DMS 273 (cell line): ENCODE results near the gene MUCL3.
A peak's percentile ranks its signal among the peaks of the same experiment; 100 is the strongest.
"Not testable (repeated sequence)": the region's sequence is repeated elsewhere in the genome, so short reads cannot be mapped to it uniquely, and the experiment has no call there.

Experiments
- DNase-seq: peaks from one replicate; lab custom pipeline; 2025; ENCODE audit not compliant: unreplicated experiment; lab: John Stamatoyannopoulos, UW

Gene MUCL3, protein sequence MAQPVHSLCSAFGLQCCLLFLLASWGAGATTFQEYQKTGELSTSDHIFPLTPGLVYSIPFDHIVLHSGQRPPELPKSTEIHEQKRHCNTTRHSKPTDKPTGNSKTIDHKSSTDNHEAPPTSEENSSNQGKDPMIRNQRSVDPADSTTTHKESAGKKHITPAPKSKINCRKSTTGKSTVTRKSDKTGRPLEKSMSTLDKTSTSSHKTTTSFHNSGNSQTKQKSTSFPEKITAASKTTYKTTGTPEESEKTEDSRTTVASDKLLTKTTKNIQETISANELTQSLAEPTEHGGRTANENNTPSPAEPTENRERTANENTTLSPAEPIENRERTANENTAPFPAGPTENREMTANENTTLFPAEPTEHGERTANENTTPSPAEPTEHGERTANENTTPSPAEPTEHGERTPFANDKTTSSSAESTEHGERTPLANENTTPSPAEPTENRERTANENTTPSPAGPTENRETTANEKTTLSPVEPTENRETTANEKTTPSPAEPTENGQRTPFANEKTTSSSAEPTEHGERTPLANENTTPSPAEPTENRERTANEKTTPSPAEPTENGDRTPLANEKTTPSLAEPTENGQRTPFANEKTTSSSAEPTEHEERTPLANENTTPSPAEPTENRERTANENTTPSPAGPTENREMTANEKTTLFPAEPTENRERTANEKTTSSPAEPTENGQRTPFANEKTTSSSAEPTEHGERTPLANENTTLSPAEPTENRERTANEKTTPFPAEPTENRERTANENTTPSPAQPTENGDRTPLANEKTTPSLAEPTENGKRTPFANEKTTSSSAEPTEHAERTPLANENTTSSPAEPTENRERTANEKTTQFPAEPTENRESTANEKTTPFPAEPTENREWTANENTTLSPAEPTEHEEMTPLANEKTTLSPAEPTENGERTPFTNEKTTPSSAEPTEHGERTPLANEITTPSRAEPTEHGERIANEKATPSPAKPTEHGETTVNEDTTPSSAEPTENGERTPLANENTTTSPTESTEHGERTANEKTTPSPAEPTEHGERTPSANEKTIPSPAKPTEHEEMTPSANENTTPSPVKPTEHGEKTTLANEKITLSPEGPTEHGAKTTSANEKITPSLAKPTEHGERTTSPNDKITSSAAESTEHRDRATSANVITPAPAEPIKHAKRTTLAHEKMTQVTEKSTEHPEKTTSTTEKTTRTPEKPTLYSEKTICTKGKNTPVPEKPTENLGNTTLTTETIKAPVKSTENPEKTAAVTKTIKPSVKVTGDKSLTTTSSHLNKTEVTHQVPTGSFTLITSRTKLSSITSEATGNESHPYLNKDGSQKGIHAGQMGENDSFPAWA (N-terminal part only)

DNA sequence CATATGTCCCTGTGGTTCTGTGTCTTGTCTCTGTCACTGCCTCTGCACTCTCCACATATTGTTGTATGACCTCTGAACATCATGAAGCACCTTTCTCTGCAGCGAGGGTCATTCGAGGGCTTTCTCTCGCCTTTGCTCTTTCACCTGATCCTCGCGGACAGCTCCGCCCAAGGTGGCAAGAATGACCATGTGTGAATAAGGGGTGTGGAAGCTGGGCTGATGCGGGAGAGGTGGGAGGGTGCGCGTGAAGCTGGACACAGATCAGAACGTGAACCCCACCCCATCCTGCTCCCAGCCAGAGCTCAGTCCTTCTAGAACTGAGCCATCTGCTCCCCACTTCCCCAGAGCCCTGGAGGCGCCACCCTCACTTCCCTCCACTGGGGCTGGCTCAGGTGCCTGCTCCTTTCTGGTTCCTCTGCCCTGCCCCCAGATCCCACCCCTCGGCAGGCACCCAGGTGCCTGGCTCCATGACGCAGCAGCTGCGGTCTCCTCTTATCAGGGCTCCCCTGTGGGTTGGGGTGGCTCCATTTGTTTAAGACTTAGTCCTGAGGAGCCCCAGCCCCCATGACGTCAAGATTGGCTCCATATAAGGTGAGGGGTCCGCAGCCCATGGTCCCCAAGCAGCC is at the start of gene MUCL3:
MUCL3 (plus strand) TSS at position 613 of the 626 bp plus-strand sequence. CDS start 27 bp downstream, outside the sequence.
- no peak for DNase-seq

DNA sequence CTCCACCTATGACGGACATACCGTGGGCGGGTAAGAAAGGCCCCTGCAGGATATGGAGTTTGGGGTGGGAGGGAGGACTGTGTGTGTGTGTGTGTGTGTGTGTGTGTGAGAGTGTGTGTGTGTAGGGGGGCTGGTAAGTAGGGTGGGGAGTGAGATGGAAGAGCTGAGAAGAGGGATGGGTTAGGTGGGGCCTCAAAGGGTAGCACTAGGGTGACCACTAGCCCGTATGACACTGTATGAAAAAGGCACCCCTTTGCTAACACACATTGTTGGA is 49.4 kb upstream of the MUCL3 start:
- no peak for DNase-seq

DNA sequence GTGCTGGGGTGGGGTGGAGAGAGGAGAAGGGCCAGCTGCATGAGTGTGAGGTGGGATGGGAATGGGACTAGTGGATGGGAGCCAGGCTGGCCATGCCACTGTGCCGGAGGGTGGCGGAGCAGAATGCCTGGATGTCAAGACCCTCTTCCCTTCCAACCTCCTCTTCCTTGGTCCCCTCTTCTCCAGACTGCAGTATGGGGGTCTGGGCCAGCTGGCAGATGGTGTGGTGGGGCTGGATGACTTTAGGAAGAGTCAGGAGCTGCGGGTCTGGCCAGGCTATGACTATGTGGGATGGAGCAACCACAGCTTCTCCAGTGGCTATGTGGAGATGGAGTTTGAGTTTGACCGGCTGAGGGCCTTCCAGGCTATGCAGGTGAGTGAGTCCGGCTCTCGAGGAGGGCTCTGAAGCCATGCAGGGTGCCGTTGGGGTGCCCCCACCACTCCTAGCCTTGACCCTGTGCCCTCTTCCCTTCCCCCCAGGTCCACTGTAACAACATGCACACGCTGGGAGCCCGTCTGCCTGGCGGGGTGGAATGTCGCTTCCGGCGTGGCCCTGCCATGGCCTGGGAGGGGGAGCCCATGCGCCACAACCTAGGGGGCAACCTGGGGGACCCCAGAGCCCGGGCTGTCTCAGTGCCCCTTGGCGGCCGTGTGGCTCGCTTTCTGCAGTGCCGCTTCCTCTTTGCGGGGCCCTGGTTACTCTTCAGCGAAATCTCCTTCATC is 48.8 kb upstream of the MUCL3 start:
- DNase-seq, result no peak

DNA sequence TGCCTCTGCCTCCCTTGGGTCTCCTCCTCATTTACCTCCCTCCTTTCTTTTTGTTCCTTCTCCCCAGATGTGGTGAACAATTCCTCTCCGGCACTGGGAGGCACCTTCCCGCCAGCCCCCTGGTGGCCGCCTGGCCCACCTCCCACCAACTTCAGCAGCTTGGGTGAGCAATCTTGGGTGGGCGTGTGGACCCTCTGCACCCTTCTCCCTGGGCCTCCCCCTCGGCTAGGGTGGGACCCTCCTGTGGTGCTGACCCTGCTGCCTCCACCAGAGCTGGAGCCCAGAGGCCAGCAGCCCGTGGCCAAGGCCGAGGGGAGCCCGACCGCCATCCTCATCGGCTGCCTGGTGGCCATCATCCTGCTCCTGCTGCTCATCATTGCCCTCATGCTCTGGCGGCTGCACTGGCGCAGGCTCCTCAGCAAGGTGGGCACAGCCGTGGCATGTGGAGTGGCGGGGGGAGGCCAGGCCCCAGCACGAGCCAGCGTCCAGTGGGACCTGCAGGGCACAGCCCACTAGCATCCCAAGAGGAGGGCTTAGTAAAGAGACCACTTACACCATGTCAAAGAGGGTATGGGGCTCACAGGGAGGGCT is 47.7 kb upstream of the MUCL3 start:
- DNase-seq, result no peak

DNA sequence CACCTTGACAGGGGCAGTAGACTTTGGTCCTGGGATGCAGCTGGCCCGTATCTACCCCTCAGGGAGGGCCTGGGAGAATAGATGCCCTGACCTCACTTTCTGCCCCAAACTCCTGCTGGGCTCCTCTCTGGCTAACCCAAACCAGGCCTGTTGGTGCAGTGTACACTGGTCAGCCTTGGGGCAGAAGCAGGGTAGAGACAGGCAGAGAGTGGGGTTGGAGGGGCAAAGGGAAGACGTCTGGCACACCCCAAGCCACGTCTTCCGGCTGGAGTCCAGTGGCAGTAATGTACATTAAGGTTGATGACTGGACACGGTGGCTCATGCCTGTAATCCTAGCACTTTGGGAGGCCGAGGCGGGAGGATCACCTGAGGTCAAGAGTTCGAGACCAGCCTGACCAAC is 47.1 kb upstream of the MUCL3 start:
- no peak for DNase-seq

DNA sequence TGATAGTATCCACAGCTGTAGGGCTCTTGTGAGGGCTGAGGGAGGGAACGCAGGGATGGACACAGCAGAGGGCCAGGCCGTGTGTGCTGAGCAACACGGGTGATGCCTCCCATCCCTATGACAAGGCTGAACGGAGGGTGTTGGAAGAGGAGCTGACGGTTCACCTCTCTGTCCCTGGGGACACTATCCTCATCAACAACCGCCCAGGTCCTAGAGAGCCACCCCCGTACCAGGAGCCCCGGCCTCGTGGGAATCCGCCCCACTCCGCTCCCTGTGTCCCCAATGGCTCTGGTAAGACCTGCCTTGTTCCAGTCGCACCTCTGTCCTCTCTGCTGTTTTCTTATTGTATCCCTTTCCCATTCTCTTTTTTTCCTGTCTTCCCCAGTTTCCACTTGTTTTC is 46.4 kb upstream of the MUCL3 start:
- no peak for DNase-seq

DNA sequence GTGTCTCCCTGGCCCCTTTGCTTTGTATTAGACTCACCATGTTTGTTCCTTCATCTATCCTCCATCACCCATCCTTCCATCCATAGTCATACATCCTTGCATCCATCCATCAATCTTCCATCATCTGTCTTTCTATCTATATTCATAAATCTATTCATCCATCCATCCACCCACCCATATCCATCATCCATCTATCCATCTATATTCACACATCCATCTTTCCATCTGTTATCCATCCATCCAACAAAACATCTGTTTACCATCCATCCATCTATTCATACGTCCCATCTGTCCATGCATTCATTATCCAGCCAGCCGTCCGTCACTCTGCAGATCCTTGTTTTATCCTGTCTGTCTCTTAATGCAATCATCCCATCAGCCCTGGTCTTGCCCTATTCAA is 45.8 kb upstream of the MUCL3 start:
- DNase-seq, result no peak

DNA sequence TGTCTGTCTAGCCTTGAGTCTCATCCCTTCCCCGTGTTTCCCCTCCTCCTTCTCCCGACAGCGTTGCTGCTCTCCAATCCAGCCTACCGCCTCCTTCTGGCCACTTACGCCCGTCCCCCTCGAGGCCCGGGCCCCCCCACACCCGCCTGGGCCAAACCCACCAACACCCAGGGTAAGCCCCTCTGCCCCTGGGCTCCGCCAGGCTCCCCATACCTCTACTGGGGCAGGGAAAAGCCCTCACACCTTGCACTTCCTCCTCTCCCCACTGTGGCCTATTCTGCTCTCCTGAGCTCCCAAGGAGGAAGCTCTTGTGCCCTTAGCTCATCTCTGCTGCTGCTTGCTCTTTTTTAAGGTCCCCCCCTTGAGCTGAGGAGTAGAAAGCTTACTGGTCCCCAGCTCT is 45.4 kb upstream of the MUCL3 start:
- no peak for DNase-seq

DNA sequence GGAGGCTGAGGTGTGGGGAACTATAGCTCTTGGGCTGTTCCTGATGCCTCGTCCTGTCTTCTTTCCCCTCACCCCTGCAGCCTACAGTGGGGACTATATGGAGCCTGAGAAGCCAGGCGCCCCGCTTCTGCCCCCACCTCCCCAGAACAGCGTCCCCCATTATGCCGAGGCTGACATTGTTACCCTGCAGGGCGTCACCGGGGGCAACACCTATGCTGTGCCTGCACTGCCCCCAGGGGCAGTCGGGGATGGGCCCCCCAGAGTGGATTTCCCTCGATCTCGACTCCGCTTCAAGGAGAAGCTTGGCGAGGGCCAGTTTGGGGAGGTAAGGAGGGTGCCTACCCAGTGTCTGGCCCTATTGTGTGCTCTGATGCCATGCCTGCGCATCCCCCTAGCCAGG is 44.2 kb upstream of the MUCL3 start:
- no peak for DNase-seq

DNA sequence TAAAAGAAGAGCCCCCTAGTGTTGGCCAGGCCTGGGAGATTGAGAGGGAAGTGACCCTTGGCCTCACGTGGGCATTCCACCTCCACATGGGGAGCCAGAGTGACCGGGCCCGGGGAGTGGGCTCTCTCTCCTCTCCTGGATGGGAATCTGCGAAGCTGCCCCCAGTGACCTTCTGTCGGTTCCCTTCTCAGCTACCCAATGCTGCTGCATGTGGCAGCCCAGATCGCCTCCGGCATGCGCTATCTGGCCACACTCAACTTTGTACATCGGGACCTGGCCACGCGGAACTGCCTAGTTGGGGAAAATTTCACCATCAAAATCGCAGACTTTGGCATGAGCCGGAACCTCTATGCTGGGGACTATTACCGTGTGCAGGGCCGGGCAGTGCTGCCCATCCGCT is 42.9 kb upstream of the MUCL3 start:
- DNase-seq, result no peak

DNA sequence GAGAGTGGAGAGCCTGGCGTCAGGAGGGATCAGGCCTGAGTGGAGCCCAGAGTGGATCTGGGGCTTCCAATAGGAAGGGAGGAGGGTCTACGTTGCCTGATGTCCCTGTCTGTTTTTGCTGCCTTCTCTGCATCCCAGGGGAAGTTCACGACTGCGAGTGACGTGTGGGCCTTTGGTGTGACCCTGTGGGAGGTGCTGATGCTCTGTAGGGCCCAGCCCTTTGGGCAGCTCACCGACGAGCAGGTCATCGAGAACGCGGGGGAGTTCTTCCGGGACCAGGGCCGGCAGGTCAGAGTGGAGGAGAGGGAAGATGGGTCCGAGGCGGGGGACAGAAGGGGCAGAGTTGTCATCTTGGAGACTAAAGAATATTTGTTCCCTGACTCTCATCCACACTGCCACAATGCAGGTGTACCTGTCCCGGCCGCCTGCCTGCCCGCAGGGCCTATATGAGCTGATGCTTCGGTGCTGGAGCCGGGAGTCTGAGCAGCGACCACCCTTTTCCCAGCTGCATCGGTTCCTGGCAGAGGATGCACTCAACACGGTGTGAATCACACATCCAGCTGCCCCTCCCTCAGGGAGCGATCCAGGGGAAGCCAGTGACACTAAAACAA is 41.9 kb upstream of the MUCL3 start:
- DNase-seq, result no peak

DNA sequence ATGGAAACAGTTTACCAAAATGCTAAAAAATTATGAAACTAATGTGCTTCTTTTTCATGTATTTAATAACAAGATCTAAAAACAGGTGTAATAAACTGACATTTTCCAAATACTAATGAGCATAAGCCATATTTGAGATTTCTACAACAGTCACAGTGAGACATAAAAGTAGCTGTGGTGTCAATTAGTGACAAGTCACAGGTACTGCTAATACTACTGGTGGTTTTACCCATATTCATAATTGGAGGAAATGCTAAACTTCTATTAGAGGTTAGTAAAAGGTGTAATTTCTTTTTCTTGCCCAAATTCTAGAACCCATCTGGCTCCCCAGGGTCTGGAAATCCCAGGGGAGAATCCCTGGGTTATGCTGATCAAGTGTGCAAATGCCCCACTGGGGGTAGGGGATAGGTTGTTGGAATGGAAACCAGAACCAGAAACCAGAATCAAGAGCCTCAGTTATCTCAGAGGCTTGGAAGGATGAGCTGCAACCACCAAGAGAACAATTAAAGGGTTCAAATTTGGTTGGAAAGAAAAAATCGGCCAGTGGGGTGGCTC is 39.8 kb upstream of the MUCL3 start:
- no peak for DNase-seq

DNA sequence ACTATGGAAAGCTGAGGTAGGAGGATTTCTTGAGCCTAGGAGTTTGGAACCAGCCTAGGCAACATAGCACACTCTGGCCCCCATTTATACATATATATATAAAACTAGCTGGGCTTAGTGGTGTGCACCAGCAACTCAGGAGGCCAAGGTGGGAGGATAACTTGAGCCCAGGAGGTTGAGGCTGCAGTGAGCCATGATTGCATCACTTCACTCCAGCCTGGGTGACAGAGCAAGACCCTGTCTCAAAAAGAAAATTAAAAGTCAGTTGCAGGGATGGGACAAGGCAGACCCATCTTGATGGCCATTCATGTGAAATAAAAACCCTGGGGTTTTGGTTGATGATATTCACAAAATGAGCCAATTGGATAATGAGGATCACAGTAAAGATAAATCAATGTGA is 39.3 kb upstream of the MUCL3 start:
- no peak for DNase-seq

DNA sequence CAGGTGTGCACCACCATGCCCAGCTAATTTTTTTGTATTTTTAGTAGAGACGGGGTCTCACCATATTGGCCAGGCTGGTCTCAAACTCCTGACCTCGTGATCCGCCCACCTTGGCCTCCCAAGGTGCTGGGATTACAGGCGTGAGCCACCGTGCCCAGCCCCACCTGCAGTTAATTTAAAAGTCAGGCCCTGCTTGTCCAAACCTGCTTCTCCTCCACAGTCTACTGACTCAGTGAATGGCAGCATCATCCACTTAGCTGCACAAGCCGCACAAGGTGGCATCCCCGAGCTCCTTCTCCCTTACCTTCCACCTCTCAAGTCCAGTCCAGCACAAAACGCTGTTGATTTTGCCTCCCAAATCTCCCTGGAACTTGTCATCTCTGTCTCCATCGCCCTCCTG is 38.6 kb upstream of the MUCL3 start:
- DNase-seq, result not testable (repeated sequence)

DNA sequence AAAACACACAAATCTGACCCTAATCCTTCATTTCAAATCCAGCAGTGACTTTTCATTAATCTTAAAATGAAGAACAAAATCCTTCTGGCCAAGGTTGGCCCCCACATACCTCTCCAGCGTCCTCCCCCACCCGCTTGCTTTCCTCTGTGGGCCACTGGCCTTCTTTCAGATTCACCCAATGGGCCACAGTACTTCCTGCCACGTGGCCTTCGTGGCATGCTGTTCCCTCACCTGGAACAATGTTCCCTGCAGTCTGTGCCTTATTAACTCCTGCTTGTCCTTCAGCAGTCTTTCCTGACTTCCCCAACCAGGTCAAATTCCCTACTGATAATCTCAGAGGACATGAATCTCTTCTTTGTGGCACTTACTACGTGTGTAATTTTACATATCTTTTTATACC is 38.1 kb upstream of the MUCL3 start:
- DNase-seq, result no peak

DNA sequence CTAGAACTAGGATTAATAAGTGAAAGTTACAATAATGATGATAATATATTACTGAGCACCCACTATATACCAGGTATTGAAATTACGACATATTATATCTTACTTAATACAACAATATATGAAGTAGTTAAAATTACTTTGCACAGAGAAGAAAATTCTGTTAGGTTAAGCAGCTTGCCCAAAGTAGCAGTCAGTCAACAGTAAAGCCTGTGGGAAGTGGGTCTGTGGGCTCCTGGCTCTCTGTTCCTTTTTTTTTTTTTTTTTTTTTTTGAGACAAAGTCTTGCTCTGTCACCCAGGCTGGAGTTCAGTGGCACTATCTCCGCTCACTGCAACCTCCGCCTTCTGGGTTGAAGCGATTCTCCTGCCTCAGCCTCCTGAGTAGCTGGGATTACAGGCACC is 37.5 kb upstream of the MUCL3 start:
- no peak for DNase-seq

DNA sequence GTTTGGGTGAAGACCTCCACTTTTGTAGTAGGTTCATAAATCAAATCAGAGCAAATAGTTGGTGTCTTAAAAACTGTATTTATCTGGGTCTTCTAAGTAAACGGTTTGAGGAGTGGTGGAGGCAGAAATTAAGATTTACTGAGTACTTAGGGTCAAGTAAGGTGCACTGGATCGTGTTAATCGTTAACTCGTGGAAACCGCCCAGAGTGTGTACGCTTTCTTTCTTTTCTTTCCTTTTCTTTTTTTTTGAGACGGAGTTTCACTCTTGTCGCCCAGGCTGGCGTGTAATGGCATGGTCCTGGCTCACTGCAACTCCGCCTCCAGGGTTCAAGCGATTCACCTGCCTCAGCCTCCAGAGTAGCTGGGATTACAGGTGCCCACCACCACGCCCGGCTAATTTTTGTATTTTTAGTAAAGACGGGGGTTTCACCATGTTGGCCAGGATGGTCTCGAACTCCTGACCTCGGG is 33.4 kb upstream of the MUCL3 start:
- not testable (repeated sequence) for DNase-seq

DNA sequence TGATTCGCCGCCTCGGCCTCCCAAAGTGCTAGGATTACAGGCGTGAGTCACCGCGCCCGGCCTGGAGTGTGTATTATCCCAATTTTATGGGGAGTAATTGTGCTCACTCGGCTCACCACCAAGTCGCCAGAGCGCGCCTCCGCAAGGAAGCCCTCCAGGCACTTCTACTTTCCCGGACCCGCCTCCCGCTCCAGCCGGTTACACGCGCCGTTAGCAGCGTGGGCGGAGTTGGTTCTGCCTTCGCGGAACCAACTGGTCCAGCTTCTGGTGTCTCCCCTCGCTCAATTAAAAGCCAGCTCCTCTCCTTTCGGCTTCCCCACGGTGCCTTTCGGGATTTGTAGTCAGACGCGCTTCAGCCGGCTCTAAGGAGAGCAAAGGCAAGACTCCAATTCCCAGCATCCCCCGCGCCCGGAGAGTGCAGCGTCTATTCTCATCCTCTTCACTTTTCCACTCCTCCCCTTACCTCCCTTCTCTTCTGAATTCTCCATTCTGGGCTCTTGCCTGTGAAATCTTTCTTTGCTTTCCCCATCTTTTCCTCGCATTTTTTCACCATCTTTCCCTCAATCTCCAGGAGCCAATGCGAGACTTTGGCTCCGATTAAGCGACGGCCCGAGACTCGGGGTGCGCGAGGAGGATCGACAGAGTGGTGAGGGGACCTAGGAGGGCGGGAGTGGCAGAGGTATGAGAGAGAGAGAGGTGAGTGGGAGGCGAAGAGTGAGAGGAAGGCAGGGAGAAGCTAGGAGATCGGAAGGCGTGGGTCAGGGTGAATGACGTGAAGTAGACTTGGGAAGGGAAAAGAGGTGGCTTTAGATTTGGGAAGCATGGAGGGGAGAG is 32.8 kb upstream of the MUCL3 start, which contains the start of gene GTF2H4:
GTF2H4 (plus strand) TSS at position 450 of the 834 bp plus-strand sequence.
- peak; percentile 100 for DNase-seq
